K562 (cell line): ENCODE data around the gene DST.

Experiments used
- CTCF ChIP-seq, 3 experiments: IDR thresholded peaks in 2 of 3; conservative IDR thresholded peaks in 1 of 3; 2 replicates each; pipeline ENCODE4 v1.5.1; 2011 to 2012; ENCODE audit warnings: low read length in 3 of 3, mild to moderate bottlenecking in 3 of 3, control low read depth in 2 of 3, improper control_type of control experiment in 1 of 3, inconsistent platforms in 1 of 3, low read depth in 1 of 3, mixed read lengths in 1 of 3, moderate library complexity in 1 of 3; ENCODE audit not compliant: insufficient read depth in 2 of 3
- EP300 ChIP-seq: IDR thresholded peaks from 2 replicates; pipeline ENCODE4 v1.6.1; 2012; ENCODE audit warnings: low read length, improper control_type of control experiment
- MTF1 ChIP-seq: fragments of 250-450 bp; sonication (Bioruptor Pico); IDR thresholded peaks from 2 replicates; pipeline ENCODE4 v1.9.0; 2021; ENCODE audit warnings: moderate library complexity, mild to moderate bottlenecking, inconsistent platforms, borderline replicate concordance
- MYC ChIP-seq, 2 experiments: fragments of 250-450 bp in 1 of 2; sonication (Bioruptor Pico) in 1 of 2; IDR thresholded peaks; 2 replicates each; pipeline versions ENCODE4 v1.5.1 to v1.6.1; 2012 to 2021; ENCODE audit warnings: low read depth in 2 of 2, borderline replicate concordance in 1 of 2, improper control_type of control experiment in 1 of 2, low read length in 1 of 2, mild to moderate bottlenecking in 1 of 2, moderate library complexity in 1 of 2
- NRF1 ChIP-seq, 2 experiments: fragments of 450-650 bp; IDR thresholded peaks in 1 of 2; conservative IDR thresholded peaks in 1 of 2; 2 replicates each; pipeline ENCODE4 v1.6.1; 2014; ENCODE audit warnings: mild to moderate bottlenecking in 2 of 2
- POLR2A ChIP-seq: fragments of 450-650 bp; conservative IDR thresholded peaks from 2 replicates; pipeline ENCODE4 v1.6.1; 2016
- YY1 ChIP-seq, 3 experiments: IDR thresholded peaks; 2 replicates each; pipeline ENCODE4 v1.6.1; 2011; ENCODE audit warnings: low read length in 2 of 3, mild to moderate bottlenecking in 2 of 3, moderate library complexity in 2 of 3, borderline replicate concordance in 1 of 3, control low read depth in 1 of 3, low read depth in 1 of 3; ENCODE audit not compliant: insufficient read depth in 3 of 3, insufficient replicate concordance in 2 of 3, control insufficient read depth in 1 of 3, insufficient read length in 1 of 3; ENCODE audit errors: extremely low read depth in 1 of 3

DNA sequence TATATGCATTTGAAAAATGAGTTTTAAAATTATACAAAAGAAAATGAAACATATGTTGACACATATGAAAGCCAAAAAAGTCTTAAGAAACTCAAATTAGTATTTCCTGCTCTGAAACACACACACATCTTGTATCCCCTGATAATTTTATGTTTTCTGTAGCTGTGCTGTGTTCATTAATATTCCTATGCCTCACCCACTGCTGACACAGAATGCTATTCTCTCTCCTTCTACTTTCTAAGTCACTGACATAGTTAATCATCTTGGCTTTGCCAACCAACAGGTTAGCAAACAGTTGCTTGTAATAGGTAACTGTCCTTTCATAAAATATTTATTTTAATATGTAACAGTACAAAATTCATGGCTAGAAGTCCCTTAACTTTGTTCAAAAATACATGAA, 140.7 kb downstream of the DST start:
- TF ChIP-seq CTCF (IDR thresholded peaks at IDR 0.05 in 2 of 3, conservative IDR thresholded peaks at IDR 0.05 in 1 of 3; ENCODE audit: insufficient read depth in 2 of 3, low read depth in 1 of 3, low read length in 3 of 3) (no peak), POLR2A (no peak), NRF1 (conservative IDR thresholded peaks at IDR 0.05 in 1 of 2, IDR thresholded peaks at IDR 0.05 in 1 of 2) (no peak), EP300 (no peak), YY1 (IDR thresholded peaks at IDR 0.05; ENCODE audit: borderline replicate concordance in 1 of 3, control insufficient read depth in 1 of 3, extremely low read depth in 1 of 3, insufficient read depth in 3 of 3, insufficient read length in 1 of 3, insufficient replicate concordance in 2 of 3, low read depth in 1 of 3, low read length in 2 of 3) (no peak), MTF1 (CRISPR knock-in tag) (no peak), MYC (IDR thresholded peaks at IDR 0.05; ENCODE audit: low read depth, low read length) (no peak), MYC (CRISPR knock-in tag; IDR thresholded peaks at IDR 0.05; ENCODE audit: borderline replicate concordance, low read depth) (no peak)
